Thymus (tissue), 14 donors: ENCODE measurements around the gene PPAT. TPM values are rescaled to one million over a fixed set of nuclear protein-coding genes. Genes with fewer than 3 reads are reported as not detected.

Experiments used
- DNase-seq, 9 donors: peaks; one replicate each; pipeline ENCODE4 v3.0.0-alpha.2; 2013; ENCODE audit warnings: low spot score in 9 of 9, low read depth in 6 of 9, missing footprints in 1 of 9
- H3K27ac ChIP-seq, 2 donors: one replicate each; pipeline ENCODE4 v1.5.1; 2013; ENCODE audit warnings: control low read depth in 1 of 2, low read depth in 1 of 2, low read length in 1 of 2, mild to moderate bottlenecking in 1 of 2, moderate library complexity in 1 of 2
- H3K27me3 ChIP-seq, 2 donors: one replicate each; pipeline ENCODE4 v1.5.1; 2013; ENCODE audit warnings: low read length in 1 of 2; ENCODE audit not compliant: control insufficient read depth in 2 of 2, insufficient read depth in 1 of 2
- H3K36me3 ChIP-seq, 2 donors: one replicate each; pipeline ENCODE4 v1.5.1; 2013; ENCODE audit warnings: low read length in 1 of 2, mild to moderate bottlenecking in 1 of 2, moderate library complexity in 1 of 2; ENCODE audit not compliant: control insufficient read depth in 2 of 2, insufficient read depth in 2 of 2
- H3K4me1 ChIP-seq, 2 donors: one replicate each; pipeline ENCODE4 v1.5.1; 2013; ENCODE audit warnings: low read length in 2 of 2; ENCODE audit not compliant: control insufficient read depth in 2 of 2, insufficient read depth in 2 of 2
- H3K4me3 ChIP-seq, 2 donors: one replicate each; pipeline ENCODE4 v1.5.1; 2013; ENCODE audit warnings: low read length in 2 of 2, control low read depth in 1 of 2, mild to moderate bottlenecking in 1 of 2
- H3K9me3 ChIP-seq, 2 donors: one replicate each; pipeline ENCODE4 v1.5.1; 2013; ENCODE audit warnings: low read length in 1 of 2, mild to moderate bottlenecking in 1 of 2; ENCODE audit not compliant: control insufficient read depth in 2 of 2, insufficient read depth in 1 of 2
- WGBS: extraction: QIAGEN DNeasy Blood & Tissue Kit; methylation state at CpG from one replicate; pipeline ENCODE4 v1.1.7; 2013; 5-methylcytosine and 5-hydroxymethylcytosine counted together
- long read RNA-seq, 10 donors: transcript quantifications; one replicate each; lab custom pipeline, GENCODE V29; 2026
- polyA plus RNA-seq: library from polyadenylated mRNA; stranded (reverse); fragments of 200-250 nt; gene quantifications from one replicate; pipeline ENCODE4 v1.2.3, GENCODE V29; 2013
- total RNA-seq: library from RNA; stranded (reverse); fragments of 120-200 nt; gene quantifications from one replicate; pipeline ENCODE4 v1.2.4, GENCODE V29; 2013
- donor health status: healthy.

Gene PPAT
- total RNA-seq (18.3 TPM), polyA plus RNA-seq (6.7 TPM)
- long read RNA-seq, donor 1 = 0 reads
- long read RNA-seq, donor 2 = 0 reads
- long read RNA-seq, donor 3, transcript PPAT-201 (11 exons, 3,682 nt) = major isoform, 5 of 313 reads
- long read RNA-seq, donor 3, partial matches to known transcripts = 298 of 313 reads
- long read RNA-seq, donor 3, other reads (novel, unspliced or antisense) = 10 of 313 reads
- long read RNA-seq, donor 4, full-length matches to known transcripts = 7 of 7 reads
- long read RNA-seq, donor 4, partial matches to known transcripts = 0 of 7 reads
- long read RNA-seq, donor 4, other reads (novel, unspliced or antisense) = 0 of 7 reads
- long read RNA-seq, donor 5, transcript PPAT-201 (11 exons, 3,682 nt) = major isoform, 5 of 5 reads
- long read RNA-seq, donor 5, partial matches to known transcripts = 0 of 5 reads
- long read RNA-seq, donor 5, other reads (novel, unspliced or antisense) = 0 of 5 reads
- long read RNA-seq, donor 6, partial matches to known transcripts = 139 of 143 reads
- long read RNA-seq, donor 6, other reads (novel, unspliced or antisense) = 0 of 143 reads
- long read RNA-seq, donor 7, transcript PPAT-201 (11 exons, 3,682 nt) = major isoform, 6 of 146 reads
- long read RNA-seq, donor 7, partial matches to known transcripts = 79 of 146 reads
- long read RNA-seq, donor 7, other reads (novel, unspliced or antisense) = 61 of 146 reads
- long read RNA-seq, donor 8, partial matches to known transcripts = 0 of 2 reads
- long read RNA-seq, donor 8, other reads (novel, unspliced or antisense) = 0 of 2 reads
- long read RNA-seq, donor 9, transcript PPAT-201 (11 exons, 3,682 nt) = major isoform, 7 of 7 reads
- long read RNA-seq, donor 9, partial matches to known transcripts = 0 of 7 reads
- long read RNA-seq, donor 9, other reads (novel, unspliced or antisense) = 0 of 7 reads
- long read RNA-seq, donor 10, partial matches to known transcripts = 0 of 2 reads
- long read RNA-seq, donor 10, other reads (novel, unspliced or antisense) = 0 of 2 reads

GRCh38 chr4:56435140-56435926 lies at the start of gene PPAT:
Gene PPAT, minus strand, starts transcription at chr4:56435615. Its CDS starts 138 bp downstream, at chr4:56435477.
- Histone ChIP-seq H3K27ac (peak within 1 kb of the TSS; percentile 93 to 100), H3K9me3 (no peaks in the 10 kb centered on the region), H3K27me3 (no peaks in the 10 kb centered on the region), H3K4me3 (peak within 1 kb of the TSS; percentile 63 to 71), H3K36me3 (no peaks in the 10 kb centered on the region), H3K4me1 (peaks cover 0 to 15% of the 10 kb centered on the region in 2 donors)
- peak; percentile 95 to 99 (median 97) for DNase-seq
- WGBS = under 1% methylated on average over 61 of the region's 61 CpGs

- 98% methylated on average over 3 of the region's 3 CpGs for WGBS
- no peak overlapping the region for H3K27ac ChIP-seq
- no peaks in the 10 kb centered on the region for H3K4me1 ChIP-seq
- peaks cover 20 to 57% of the 10 kb centered on the region in 2 donors for H3K36me3 ChIP-seq
- no peak overlapping the region for H3K4me3 ChIP-seq
- no peak for DNase-seq
- H3K9me3 ChIP-seq = no peaks in the 10 kb centered on the region
- H3K27me3 ChIP-seq = no peaks in the 10 kb centered on the region
These were observed 45.3 kb upstream of the PPAT start for GRCh38 chr4:56480691-56481090.

GRCh38 chr4:56477192-56477702 lies 41.8 kb upstream of the PPAT start:
- 99% methylated on average over 5 of the region's 5 CpGs for WGBS
- H3K4me1 ChIP-seq = no peaks in the 10 kb centered on the region

GRCh38 chr4:56475917-56476316 lies 40.5 kb upstream of the PPAT start:
- Histone ChIP-seq H3K4me1 (no peaks in the 10 kb centered on the region), H3K4me3 (no peak overlapping the region), H3K36me3 (peaks cover 26 to 62% of the 10 kb centered on the region in 2 donors), H3K27me3 (no peaks in the 10 kb centered on the region), H3K27ac (no peak overlapping the region), H3K9me3 (no peaks in the 10 kb centered on the region)
- 94% methylated on average over 2 of the region's 2 CpGs for WGBS
- no peak for DNase-seq

More at GRCh38 chr4:56477192-56477702, 41.8 kb upstream of the PPAT start:
- Histone ChIP-seq H3K27ac (no peak overlapping the region), H3K4me3 (no peak overlapping the region), H3K27me3 (no peaks in the 10 kb centered on the region), H3K9me3 (no peaks in the 10 kb centered on the region), H3K36me3 (peaks cover 29 to 67% of the 10 kb centered on the region in 2 donors)
- DNase-seq = no peak

GRCh38 chr4:56469489-56470210 lies 34.2 kb upstream of the PPAT start:
- H3K4me3 ChIP-seq = no peak overlapping the region
- no peak overlapping the region for H3K27ac ChIP-seq
- DNase-seq = peak in 3 of 9 donors; percentile 9 to 55 (median 18)
- peaks cover 15% of the 10 kb centered on the region in 2 donors for H3K4me1 ChIP-seq
- WGBS = 37% methylated on average over 6 of the region's 6 CpGs
- H3K36me3 ChIP-seq = peaks cover 16 to 36% of the 10 kb centered on the region in 2 donors
- H3K27me3 ChIP-seq = no peaks in the 10 kb centered on the region
- H3K9me3 ChIP-seq = no peaks in the 10 kb centered on the region

GRCh38 chr4:56468097-56468422 lies 32.6 kb upstream of the PPAT start:
- no peaks in the 10 kb centered on the region for H3K27me3 ChIP-seq
- H3K36me3 ChIP-seq = peaks cover 12 to 25% of the 10 kb centered on the region in 2 donors
- 1% methylated on average over 10 of the region's 10 CpGs for WGBS
- H3K9me3 ChIP-seq = no peaks in the 10 kb centered on the region
- H3K4me3 ChIP-seq = peak overlapping the region; percentile 80 to 95
- H3K27ac ChIP-seq = peak overlapping the region; percentile 85 to 95
- peak in 3 of 9 donors; percentile 15 to 45 (median 32) for DNase-seq
- H3K4me1 ChIP-seq = peaks cover 15 to 18% of the 10 kb centered on the region in 2 donors

- Histone ChIP-seq H3K9me3 (no peaks in the 10 kb centered on the region), H3K27ac (peak within 1 kb of the TSS; percentile 85 to 95), H3K4me3 (peak within 1 kb of the TSS; percentile 80 to 95), H3K4me1 (peaks cover 15 to 18% of the 10 kb centered on the region in 2 donors), H3K27me3 (no peaks in the 10 kb centered on the region), H3K36me3 (peaks cover 12 to 22% of the 10 kb centered on the region in 2 donors)
- peak; percentile 69 to 94 (median 81) for DNase-seq
- under 1% methylated on average over 62 of the region's 62 CpGs for WGBS
These were observed 32.1 kb upstream of the PPAT start, which contains the start of gene SRP72 for GRCh38 chr4:56467284-56468096. Gene SRP72, plus strand, starts transcription at chr4:56467617. Its CDS starts 19 bp downstream, at chr4:56467636.
